HG03097 (cell line): ENCODE results near the gene TRAPPC2L.

ENCODE experiments used
- ATAC-seq: cut with Tn5 transposase; IDR thresholded peaks from one replicate; pipeline ENCODE4 v1.9.1; 2021; ENCODE audit not compliant: unreplicated experiment, low FRiP score

TRAPPC2L gene, protein sequence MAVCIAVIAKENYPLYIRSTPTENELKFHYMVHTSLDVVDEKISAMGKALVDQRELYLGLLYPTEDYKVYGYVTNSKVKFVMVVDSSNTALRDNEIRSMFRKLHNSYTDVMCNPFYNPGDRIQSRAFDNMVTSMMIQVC

DNA sequence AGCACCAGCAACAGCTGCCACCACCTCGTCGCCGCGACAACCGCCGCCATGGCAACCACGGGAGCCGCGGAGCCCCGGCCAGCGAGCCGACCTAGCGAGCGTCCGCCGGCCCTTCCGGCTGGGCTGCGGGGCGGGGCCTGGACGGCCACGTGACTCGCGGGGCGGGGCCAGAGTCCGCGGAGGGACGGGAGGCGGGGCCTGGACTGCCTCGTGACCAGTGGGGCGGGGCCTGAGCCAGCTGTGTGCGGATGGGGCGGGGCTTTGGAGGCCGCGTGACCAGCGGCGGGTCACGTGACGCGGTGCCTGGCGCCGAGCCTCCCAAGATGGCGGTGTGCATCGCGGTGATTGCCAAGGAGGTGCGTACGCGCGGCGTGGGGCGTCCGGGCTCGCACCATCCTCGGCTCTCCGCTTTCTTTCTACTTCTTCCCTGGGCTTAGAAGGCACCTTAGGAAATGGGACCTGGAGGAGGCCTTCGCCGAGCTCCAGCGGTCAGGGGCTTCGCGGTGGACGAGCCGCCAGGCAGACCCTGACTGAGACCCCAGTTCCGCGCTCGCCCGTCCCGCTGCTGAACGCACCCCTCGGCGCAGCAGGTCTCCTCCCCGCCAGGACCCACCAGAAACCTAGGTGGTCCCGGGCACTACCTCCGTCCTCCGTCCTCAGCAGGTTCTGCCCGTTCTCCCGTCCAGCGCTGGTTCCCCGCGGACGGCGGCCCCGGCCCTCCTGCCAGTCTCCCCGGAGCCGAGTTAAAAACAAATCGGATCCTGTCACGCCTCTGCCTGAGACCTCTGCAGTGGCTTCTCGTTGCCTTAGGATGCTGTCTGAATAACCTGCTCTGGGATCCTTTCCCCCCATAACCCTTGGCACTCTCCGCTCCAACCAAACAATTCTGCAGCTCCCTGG lies at the start of gene TRAPPC2L, which contains the start of gene GALNS:
TRAPPC2L (plus strand) TSS at position 300 of the 900 bp plus-strand sequence; CDS start at position 324, 24 bp downstream.
GALNS (minus strand) TSS at position 120 of the 900 bp plus-strand sequence; CDS start at position 50, 70 bp downstream.
- ATAC-seq = peak; percentile 78

DNA sequence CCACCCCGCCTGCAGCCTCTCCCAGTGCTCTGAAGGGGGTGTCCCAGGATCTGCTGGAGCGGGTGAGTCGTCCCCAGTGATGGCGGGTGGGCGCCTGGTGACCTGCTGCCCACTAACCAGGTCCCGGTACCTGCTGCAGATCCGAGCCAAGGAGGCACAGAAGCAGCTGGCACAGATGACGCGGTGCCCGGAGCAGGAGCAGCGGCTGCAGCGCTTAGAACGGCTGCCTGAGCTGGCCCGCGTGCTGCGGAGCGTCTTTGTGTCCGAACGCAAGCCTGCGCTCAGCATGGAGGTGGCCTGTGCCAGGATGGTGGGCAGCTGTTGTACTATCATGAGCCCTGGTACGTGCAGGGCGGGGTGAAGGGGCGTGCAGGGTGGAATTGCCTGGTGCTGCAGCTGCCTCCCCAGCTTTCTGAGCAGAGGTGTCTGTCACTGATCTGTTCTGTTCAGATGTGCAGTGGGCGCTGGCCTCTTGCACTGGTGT lies 49.7 kb upstream of the TRAPPC2L start:
- no peak for ATAC-seq

DNA sequence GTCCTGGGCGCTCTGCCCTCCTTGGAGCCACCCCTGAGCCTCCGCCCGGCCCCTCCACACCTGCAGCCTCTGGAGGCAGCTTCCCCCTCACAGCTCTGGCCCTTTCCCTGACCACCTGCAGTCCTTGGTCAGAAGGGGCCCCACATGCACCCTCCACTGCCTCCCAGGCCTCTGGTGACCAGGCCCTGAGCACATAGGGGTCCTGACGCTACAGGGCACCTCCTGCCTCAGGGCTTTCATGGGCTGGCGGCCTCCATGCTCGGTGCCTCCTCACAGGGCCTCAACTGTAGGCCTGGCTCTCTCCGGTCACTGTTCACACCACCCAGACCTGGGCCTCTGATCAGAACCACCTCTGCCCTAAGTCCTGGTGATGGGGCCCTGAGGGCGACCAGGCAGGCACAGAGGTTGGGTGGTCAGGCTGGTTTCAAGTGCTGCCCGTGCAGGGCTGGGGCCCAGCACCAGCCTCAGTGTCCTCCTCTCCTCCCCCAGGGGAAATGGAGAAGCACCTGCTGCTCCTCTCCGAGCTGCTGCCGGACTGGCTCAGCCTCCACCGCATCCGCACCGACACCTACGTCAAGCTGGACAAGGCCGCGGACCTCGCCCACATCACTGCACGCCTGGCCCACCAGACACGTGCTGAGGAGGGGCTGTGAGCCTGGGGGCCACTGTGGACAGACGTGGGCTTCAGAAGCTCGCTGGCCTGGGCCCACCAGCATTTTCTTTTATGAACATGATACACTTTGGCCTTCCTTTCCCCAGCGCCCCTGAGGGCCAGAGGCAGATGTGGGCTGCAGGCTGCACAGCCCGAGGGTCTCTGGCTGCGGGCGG lies 49.1 kb upstream of the TRAPPC2L start:
- ATAC-seq = no peak

DNA sequence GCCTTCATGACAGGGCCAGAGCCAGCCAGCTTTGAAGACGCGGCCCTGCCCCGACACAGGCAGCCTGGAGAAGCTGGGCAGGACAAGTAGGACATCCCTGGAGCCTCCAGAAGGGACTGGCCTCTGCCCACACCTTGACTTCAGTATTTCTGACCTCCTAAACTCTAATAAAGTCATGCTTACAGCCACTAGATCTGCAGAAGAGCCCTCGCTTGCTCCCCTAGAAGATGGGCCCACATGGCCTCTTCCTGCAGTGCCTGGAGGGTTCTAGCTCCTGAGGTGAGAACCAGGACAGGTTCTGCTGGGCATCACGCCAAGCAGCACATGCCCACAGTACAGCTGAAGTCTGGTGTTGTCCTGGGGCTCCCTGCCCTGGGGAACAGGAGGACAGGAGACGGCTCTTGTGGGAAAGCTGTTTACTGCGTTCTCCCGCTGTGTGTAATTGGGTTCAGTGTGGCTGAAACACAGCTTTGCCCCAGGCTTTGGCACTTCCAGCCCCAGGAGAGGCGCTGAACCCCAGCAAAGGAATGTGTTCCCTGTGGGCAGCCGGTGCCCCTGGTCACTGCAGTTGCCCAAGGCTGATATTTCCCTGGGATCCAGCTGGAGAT lies 47.8 kb upstream of the TRAPPC2L start:
- no peak for ATAC-seq

DNA sequence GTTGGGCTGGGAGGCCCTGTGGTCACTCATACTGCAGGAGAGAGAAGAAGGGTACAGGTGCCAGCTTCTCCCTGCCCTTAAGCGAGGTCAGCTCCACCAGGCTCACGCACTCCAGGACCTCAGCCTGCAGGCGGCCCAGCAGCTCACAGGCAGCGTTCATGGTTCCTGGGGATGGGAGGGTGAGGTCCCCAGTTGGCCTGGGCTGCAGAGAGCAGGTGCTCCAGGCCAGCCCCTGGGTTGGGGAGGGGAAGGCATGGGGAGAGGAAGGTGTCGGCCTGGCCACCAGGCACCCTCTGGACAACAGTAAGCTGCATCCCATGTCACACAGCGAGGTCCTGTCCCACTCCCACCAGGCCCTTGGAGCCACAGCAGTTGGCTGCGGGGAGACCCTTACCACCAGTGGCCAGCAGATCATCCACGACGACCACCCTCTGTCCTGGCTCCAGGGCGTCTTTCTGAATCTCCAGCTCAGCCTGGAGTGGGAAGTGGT lies 47.2 kb upstream of the TRAPPC2L start:
- no peak for ATAC-seq

DNA sequence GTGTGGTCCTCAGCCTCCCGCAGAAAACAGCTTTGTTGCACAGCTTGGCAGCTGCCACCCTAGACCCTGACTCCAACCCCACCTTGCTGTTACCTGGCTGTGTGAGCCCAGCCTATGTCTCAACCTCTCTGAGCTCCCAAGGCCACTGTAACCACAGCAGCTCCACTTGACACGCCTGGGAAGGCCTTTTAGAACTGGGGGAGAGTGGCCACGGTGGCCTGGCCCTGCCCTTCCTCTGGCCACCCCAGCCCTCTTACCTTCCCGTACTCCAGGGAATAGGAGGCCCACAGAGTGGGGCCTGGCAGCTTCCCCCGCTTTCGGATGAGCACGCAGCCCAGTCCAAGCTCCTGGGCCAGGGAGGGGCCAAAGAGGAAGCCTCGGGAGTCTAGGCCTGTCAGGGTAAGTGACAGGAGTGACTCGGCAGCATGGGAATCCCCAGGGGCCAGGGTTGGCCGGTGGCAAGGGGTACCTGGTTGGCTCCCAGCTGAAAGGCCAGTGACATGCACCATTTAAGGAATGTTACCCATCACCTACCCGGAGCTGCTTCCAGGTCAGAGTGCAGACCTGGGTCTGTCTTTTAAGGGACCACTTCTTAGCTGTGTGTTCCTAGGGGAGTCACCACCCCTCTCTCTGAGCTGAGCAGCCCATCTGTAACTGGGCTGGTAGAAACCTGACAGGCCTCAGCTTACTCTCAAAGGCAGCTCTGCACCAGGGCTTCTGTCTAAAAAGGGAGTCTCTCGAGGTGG lies 46.6 kb upstream of the TRAPPC2L start:
- no peak for ATAC-seq

- ATAC-seq = peak; percentile 45
These were observed 45.8 kb upstream of the TRAPPC2L start for GRCh38 chr16:88810912-88811768.

DNA sequence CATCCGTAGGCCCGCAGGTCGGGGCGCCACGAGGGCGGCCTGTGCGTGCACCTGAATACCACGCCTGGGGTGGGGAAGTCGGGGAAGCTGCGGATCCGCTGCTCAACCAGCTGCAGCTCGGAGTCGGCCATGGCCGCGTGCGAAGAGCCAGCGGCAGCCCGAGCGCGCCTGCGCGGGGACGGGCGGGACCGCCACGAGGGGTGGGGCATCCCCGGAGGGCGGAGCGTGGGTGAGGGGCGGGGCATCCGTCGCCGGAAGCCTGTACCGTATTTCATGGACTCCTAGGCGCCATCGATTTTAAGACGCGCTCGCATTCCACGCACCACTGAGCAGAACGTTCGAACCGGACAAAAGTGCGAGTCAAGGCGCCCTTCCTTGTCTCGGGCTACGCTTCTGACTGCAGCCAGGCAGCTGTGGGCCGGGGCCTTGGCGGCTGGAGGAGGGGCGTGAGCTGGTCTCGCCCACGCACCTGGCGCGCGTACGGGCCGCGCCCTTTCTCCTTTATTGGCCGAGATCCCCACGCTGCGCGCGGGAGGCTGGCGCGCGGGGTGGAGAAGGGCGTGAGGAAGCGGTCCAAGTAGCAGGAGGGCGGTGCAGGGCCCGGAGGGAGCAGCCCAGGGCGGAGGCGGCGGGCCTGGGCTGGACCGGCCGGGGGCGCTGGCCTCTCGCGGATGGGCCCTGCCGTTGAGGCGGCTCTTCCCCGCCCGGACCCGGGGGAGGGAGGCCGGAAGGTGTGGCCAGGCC lies 45.0 kb upstream of the TRAPPC2L start, which contains the start of gene APRT:
APRT (minus strand) TSS at position 160 of the 744 bp plus-strand sequence; CDS start at position 131, 29 bp downstream.
- ATAC-seq = peak; percentile 81

DNA sequence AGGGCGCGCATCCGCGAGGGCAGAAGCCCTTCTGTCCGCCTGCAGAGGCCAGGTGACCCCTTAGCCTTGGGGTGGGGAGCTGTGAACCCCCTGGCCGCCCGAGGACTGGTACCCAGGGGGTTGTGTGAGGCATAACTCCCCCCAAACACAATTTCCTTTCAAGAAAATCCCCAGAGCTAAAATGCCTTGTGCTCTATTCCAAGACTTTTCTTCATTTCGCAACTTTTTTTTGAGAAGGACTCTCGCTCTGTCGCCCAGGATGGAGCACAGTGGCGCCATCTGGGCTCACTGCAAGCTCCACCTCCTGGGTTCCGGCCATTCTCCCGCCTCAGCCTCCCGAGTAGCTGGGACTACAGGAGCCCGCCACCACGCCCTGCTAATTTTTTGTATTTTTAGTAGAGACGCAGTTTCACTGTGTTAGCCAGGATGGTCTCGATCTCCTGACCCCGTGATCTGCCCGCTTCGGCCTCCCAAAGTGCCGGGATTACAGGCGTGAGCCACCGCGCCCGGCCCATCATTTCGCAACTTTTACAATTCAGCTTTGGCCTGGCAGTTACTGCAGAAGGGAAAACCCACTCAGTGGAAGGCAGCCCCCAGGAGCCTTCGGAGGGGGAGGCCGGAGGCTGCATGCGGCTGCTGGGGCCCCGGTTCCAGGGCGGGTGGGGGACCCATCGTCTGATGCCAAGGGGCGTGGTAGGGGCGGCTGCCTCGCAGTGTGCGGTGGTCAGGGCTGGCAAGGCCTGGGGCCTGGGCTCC lies 44.2 kb upstream of the TRAPPC2L start:
- ATAC-seq = no peak

DNA sequence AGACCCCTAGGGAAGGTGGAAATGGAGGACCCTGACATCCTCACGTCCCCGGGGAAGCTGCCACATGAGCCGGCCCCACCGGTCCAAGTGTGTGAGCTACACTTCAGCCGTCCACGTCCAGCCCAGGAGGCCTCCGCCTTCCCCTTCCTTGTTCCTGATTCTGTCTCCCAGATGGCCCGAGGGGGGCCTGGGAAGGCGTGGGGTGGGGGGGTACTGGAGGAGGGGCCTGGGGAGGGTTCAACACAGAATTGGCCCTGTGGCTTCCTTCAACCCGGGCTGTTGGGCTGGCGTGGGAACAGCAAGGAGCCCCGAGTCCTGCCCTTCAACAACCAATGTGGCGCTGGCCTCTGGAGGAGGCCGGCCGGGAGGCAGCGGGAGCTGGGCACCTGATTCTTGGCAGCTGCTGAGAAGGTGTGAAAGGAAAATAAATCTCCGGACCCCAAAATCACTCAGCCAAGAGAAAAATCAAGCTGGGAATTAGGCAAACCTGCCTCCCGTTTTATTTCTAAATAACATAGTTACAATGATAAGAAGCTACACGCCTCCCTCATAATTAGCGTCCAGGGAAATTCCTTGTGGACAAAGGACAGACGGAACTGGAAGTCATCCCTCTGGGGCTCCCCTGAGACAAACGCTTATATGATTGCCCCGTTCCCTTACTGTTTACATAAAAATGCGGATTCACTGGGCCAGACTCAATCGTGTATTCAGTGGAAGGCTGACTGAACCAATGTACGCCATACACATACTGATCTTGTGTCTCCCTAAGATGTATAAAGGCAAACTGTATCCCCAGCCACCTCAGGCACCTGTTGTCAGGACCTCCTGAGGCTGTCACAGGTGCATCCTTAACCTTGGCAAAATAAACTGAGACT lies 43.4 kb upstream of the TRAPPC2L start:
- ATAC-seq = no peak

GRCh38 chr16:88814144-88814502 lies 42.8 kb upstream of the TRAPPC2L start:
- no peak for ATAC-seq

DNA sequence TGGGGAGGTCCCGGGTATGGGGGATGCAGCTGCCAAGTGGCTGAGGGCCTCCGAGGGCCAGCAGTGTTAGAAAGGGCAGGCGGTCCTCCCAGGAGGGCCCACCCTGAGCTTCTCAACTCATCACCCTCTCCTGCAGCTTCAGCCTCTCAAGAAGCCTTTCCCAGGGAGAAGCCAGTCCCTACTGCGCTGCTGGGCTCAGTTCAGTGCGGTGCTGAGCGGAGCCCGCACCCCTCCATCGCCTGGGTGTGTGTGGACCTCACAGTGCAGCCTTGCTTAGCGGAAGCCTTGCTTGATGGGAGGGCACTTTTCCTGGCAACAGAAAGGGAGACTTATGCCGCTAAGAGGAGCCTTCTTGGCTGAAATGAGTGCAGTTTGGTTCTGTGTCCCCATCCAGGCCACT lies 41.7 kb upstream of the TRAPPC2L start:
- ATAC-seq = no peak

DNA sequence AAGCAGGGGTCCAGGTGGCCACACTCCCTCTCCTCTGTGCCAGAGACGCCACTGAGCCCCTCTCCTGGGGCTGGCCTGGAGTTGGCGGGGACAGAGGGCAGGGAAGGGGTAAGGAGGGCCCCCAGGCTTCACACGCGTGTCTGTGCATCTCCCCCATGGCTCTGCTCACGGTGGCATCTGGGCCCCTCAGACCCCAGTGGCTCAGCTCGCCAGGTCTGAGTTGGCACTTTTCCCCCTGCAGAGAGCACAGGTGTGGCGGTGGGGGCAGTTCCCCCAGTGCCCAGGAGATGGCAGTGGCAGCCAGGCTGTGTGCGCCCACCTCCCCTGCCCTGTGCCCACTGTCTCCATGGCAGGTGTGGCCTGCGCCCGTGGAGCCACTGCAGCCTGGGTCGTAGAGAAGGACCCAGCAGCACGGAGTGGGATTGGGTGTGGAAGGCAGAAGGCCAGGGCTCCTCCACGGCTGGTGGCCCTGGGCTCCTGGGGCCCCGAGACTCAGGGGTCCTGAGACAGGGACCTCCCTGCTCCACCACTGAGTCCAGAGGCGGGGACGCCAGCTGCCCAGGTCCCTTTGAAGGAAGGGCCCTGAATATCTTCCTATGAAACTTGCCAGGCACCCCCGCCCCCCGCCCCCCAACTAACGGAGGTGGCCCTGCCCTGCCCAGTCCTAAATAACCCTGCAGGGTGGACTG lies 40.9 kb upstream of the TRAPPC2L start:
- ATAC-seq = no peak

GRCh38 chr16:88816736-88817535 lies 40.0 kb upstream of the TRAPPC2L start:
- no peak for ATAC-seq
